Omental fat pad (tissue), 4 donors: ENCODE measurements around the gene XKR7. TPM values are rescaled to one million over a fixed set of nuclear protein-coding genes. Genes with fewer than 3 reads are reported as not detected.

Experiments used
- ATAC-seq: fragments of 150-250 bp; one replicate; pipeline ENCODE4 v1.9.1; 2016; ENCODE audit warnings: mild to moderate bottlenecking, moderate library complexity; ENCODE audit not compliant: low FRiP score
- DNase-seq: peaks from one replicate; pipeline ENCODE4 v3.0.0-alpha.2; 2019; ENCODE audit warnings: low spot score
- CTCF ChIP-seq, 3 donors: fragments of 450-650 bp; IDR thresholded peaks; one replicate each; pipeline ENCODE4 v1.5.1; 2016 to 2017; ENCODE audit warnings: antibody characterized with exemption in 3 of 3, mild to moderate bottlenecking in 3 of 3, moderate library complexity in 2 of 3
- total RNA-seq, 4 donors: library from RNA; depleted of rRNA; stranded (reverse); fragments of >200 nt; gene quantifications; one replicate each; pipeline ENCODE4 v1.1.0, GENCODE V29; 2016

XKR7 gene
- total RNA-seq, 4 donors from 2014 or later = not detected

GRCh38 chr20:31930779-31931178, 37.2 kb upstream of the XKR7 start:
- DNase-seq (no peak), ATAC-seq (no peak)
- no peak for TF ChIP-seq CTCF (IDR thresholded peaks at IDR 0.05)

- TF ChIP-seq CTCF (IDR thresholded peaks at IDR 0.05) = no peak
- DNase-seq (no peak), ATAC-seq (no peak)
These were observed 34.3 kb upstream of the XKR7 start for GRCh38 chr20:31933698-31934097.

GRCh38 chr20:31934491-31934890, 33.5 kb upstream of the XKR7 start:
- no peak for DNase-seq
- no peak for TF ChIP-seq CTCF (IDR thresholded peaks at IDR 0.05)
- no peak for ATAC-seq

- no peak for TF ChIP-seq CTCF (IDR thresholded peaks at IDR 0.05)
- no peak for ATAC-seq
- no peak for DNase-seq
These were observed 32.8 kb upstream of the XKR7 start for GRCh38 chr20:31934968-31935764.

GRCh38 chr20:31936420-31936819, 31.5 kb upstream of the XKR7 start:
- ATAC-seq (no peak), DNase-seq (no peak)
- TF ChIP-seq CTCF (IDR thresholded peaks at IDR 0.05) = no peak

- DNase-seq (no peak), ATAC-seq (no peak)
- TF ChIP-seq CTCF (IDR thresholded peaks at IDR 0.05) = no peak
These were observed 30.1 kb upstream of the XKR7 start for GRCh38 chr20:31937820-31938219.

GRCh38 chr20:31939661-31940060, 28.3 kb upstream of the XKR7 start:
- no peak for ATAC-seq
- TF ChIP-seq CTCF (IDR thresholded peaks at IDR 0.05) = no peak
- no peak for DNase-seq
